ENCODE measurements around the gene ZNF334.

ZNF334 gene

DNA sequence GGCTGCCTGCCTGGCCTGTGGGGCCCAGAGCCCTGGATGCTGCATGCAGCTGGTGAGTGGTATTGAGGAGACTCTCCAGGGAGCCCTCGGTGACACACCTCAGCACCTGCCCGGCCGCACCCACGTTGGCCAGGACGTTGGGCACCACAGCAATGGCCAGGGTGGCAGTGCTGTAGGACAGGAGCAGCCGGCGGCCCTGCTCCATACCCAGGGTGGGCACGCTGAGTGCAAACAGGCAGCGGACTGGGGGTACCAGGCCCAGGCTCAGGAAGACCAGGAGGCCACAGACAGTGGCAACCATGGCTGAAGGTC lies 32.4 kb upstream of the ZNF334 start:
- Histone ChIP-seq H3K79me2 (ENCODE audit: insufficient read depth, low read length) (no peaks in the 10 kb centered on the region), H2AFZ (ENCODE audit: low read length) (no peak overlapping the region), H3K4me3 (ENCODE audit: low read length, poor library complexity, severe bottlenecking) (peak overlapping the region; percentile 56), H3K9ac (ENCODE audit: low read depth, low read length, poor library complexity, severe bottlenecking) (peak overlapping the region; percentile 64), H3F3A (ENCODE audit: low read depth) (0 out of 2 replicates have a peak, but pooled peaks cover 3% of the 10 kb centered on the region), H3K4me1 (ENCODE audit: insufficient read depth, low read length, poor library complexity, severe bottlenecking) (peaks cover 68% of the 10 kb centered on the region), H3K27me3 (ENCODE audit: insufficient read depth, low read length, poor library complexity, severe bottlenecking) (no peaks in the 10 kb centered on the region), H4K20me1 (ENCODE audit: insufficient read depth, low read length, poor library complexity, severe bottlenecking) (no peaks in the 10 kb centered on the region), H3K9me2 (replicated peaks; ENCODE audit: low read depth, low read length) (no peaks in the 10 kb centered on the region), H3K4me2 (ENCODE audit: low read depth, low read length, poor library complexity, severe bottlenecking) (peak overlapping the region; percentile 66), H3K36me3 (ENCODE audit: insufficient read depth, low read length) (no peaks in the 10 kb centered on the region), H3K9me3 (ENCODE audit: insufficient read depth, low read depth, low read length) (no peaks in the 10 kb centered on the region)
- TF ChIP-seq, protein P1, sequence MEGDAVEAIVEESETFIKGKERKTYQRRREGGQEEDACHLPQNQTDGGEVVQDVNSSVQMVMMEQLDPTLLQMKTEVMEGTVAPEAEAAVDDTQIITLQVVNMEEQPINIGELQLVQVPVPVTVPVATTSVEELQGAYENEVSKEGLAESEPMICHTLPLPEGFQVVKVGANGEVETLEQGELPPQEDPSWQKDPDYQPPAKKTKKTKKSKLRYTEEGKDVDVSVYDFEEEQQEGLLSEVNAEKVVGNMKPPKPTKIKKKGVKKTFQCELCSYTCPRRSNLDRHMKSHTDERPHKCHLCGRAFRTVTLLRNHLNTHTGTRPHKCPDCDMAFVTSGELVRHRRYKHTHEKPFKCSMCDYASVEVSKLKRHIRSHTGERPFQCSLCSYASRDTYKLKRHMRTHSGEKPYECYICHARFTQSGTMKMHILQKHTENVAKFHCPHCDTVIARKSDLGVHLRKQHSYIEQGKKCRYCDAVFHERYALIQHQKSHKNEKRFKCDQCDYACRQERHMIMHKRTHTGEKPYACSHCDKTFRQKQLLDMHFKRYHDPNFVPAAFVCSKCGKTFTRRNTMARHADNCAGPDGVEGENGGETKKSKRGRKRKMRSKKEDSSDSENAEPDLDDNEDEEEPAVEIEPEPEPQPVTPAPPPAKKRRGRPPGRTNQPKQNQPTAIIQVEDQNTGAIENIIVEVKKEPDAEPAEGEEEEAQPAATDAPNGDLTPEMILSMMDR (conservative IDR thresholded peaks at IDR 0.05; ENCODE audit: low read length) = no peak
- no peak for TF ChIP-seq EZH2phosphoT487 (IDR thresholded peaks at IDR 0.05; ENCODE audit: borderline replicate concordance)

DNA sequence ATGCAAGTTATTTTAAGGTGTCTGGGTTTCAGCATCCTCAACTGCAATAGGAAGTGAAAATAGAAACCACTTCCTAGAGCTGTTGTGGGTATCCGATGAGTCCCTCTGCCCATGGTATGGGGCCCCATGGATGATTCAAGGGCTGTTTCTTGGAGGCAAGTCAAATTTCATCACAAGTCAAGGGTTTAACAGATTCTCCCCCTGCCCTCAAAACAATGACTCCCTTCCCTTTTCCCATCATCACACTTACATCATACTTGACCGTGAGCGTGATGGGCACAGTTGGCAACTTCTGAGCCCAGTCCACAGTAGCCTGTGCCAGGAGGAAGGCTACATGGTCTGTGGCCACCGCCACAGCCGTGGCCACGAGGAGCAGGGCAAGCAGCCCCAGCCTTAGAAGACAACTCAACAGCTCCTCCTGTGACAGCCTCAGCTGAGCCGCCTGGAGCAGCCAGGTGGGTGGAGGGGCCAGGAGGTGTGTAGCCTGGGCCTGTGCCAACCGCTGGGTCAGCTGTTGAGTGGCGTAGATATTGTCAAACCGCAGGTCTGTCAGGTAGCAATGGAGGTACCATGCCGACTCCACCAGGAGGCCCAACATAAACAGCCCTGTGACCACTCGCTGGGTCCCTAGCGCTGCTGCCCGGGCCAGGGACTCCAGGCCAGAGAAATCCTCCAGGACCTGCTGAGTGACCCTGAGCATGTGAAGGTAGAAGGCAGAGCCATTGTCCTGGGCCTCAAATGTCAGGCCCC lies 31.9 kb upstream of the ZNF334 start:
- H3K4me1 ChIP-seq (ENCODE audit: insufficient read depth, low read length, poor library complexity, severe bottlenecking) = peaks cover 63% of the 10 kb centered on the region
- no peaks in the 10 kb centered on the region for H3K79me2 ChIP-seq (ENCODE audit: insufficient read depth, low read length)
- H3K4me3 ChIP-seq (ENCODE audit: low read length, poor library complexity, severe bottlenecking) = peak overlapping the region; percentile 56
- no peaks in the 10 kb centered on the region for H4K20me1 ChIP-seq (ENCODE audit: insufficient read depth, low read length, poor library complexity, severe bottlenecking)
- no peaks in the 10 kb centered on the region for H3K27me3 ChIP-seq (ENCODE audit: insufficient read depth, low read length, poor library complexity, severe bottlenecking)
- no peaks in the 10 kb centered on the region for H3K9me2 ChIP-seq (replicated peaks; ENCODE audit: low read depth, low read length)
- peak overlapping the region; percentile 66 for H3K4me2 ChIP-seq (ENCODE audit: low read depth, low read length, poor library complexity, severe bottlenecking)
- H3K9me3 ChIP-seq (ENCODE audit: insufficient read depth, low read depth, low read length) = no peaks in the 10 kb centered on the region
- H3K9ac ChIP-seq (ENCODE audit: low read depth, low read length, poor library complexity, severe bottlenecking) = peak overlapping the region; percentile 64
- no peaks in the 10 kb centered on the region for H3K36me3 ChIP-seq (ENCODE audit: insufficient read depth, low read length)
- no peak for TF ChIP-seq EZH2phosphoT487 (IDR thresholded peaks at IDR 0.05; ENCODE audit: borderline replicate concordance)
- TF ChIP-seq, protein P1 (conservative IDR thresholded peaks at IDR 0.05; ENCODE audit: low read length) = no peak; the same call in 1 of the 2 replicates
- H3F3A ChIP-seq (ENCODE audit: low read depth) = 0 out of 2 replicates have a peak, but pooled peaks cover 3% of the 10 kb centered on the region
- H2AFZ ChIP-seq (ENCODE audit: low read length) = peak overlapping the region; percentile 22; the same call in 1 of the 2 replicates

DNA sequence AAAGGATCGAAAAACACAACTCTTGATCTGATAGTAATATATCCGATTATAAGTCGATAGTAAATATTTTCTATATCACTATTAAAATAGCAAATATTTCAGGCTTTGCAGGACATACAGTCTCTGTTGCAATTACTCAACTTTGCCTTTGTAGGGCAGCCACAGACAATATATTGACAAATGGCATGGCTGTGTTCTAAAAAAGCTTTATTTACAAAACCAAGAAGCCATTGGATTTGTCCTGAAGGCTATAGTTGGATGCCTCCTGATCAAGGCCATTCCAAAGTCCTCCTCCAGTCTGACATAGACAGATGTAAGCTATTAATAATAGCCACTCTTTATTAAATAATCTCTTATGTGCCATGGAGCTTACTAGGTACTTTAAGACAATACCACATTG lies 31.2 kb upstream of the ZNF334 start:
- H3F3A ChIP-seq (ENCODE audit: low read depth) = 0 out of 2 replicates have a peak, but pooled peaks cover 3% of the 10 kb centered on the region
- H3K4me1 ChIP-seq (ENCODE audit: insufficient read depth, low read length, poor library complexity, severe bottlenecking) = peaks cover 56% of the 10 kb centered on the region
- no peaks in the 10 kb centered on the region for H3K9me2 ChIP-seq (replicated peaks; ENCODE audit: low read depth, low read length)
- no peaks in the 10 kb centered on the region for H3K27me3 ChIP-seq (ENCODE audit: insufficient read depth, low read length, poor library complexity, severe bottlenecking)
- no peaks in the 10 kb centered on the region for H3K79me2 ChIP-seq (ENCODE audit: insufficient read depth, low read length)
- TF ChIP-seq, protein P1 (conservative IDR thresholded peaks at IDR 0.05; ENCODE audit: low read length) = peak; percentile 66
- TF ChIP-seq EZH2phosphoT487 (IDR thresholded peaks at IDR 0.05; ENCODE audit: borderline replicate concordance) = no peak
- no peak overlapping the region for H2AFZ ChIP-seq (ENCODE audit: low read length)
- no peaks in the 10 kb centered on the region for H4K20me1 ChIP-seq (ENCODE audit: insufficient read depth, low read length, poor library complexity, severe bottlenecking)
- no peaks in the 10 kb centered on the region for H3K36me3 ChIP-seq (ENCODE audit: insufficient read depth, low read length)
- peak overlapping the region; percentile 64 for H3K9ac ChIP-seq (ENCODE audit: low read depth, low read length, poor library complexity, severe bottlenecking)
- H3K4me2 ChIP-seq (ENCODE audit: low read depth, low read length, poor library complexity, severe bottlenecking) = peak overlapping the region; percentile 66
- H3K4me3 ChIP-seq (ENCODE audit: low read length, poor library complexity, severe bottlenecking) = peak overlapping the region; percentile 56
- no peaks in the 10 kb centered on the region for H3K9me3 ChIP-seq (ENCODE audit: insufficient read depth, low read depth, low read length)
